Transverse colon (tissue), 3 donors: Measurements from ENCODE around the gene EIF4ENIF1.

Experiments used
- POLR2A ChIP-seq: fragments of 450-650 bp; IDR thresholded peaks from one replicate; pipeline ENCODE4 v1.6.1; 2016; ENCODE audit warnings: antibody characterized with exemption, mild to moderate bottlenecking, moderate library complexity
- TF ChIP-seq, protein P1 (sequence below), 5 experiments: fragments of 200-600 bp in 3 of 5; fragments of 450-650 bp in 2 of 5; sonication (generic) in 3 of 5; IDR thresholded peaks; 1 replicate in 2 of 5; 2 replicates in 3 of 5; pipeline ENCODE4 v1.5.1; 2016 to 2017; ENCODE audit warnings: antibody characterized with exemption in 5 of 5, inconsistent platforms in 3 of 5, mild to moderate bottlenecking in 2 of 5, moderate library complexity in 1 of 5

DNA sequence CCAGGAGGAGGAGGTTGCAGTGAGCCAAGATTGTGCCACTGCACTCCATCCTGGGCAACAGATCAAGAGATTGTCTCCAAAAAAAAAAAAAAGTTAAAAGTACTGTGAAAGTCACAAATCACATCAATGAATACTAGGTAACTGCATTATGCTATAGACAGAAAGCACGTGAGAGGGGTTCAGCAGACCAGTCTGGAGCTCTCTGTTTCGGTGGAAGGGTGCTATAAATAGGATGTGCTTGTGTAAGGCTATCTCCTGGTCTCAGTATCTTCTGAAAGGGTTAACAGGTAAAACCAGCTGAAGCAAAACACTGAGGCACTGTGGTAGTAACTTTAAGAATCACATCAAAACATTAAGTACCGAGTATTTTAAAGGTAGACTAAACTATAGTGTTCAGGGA lies 43.4 kb downstream of the EIF4ENIF1 start:
- TF ChIP-seq, protein P1, sequence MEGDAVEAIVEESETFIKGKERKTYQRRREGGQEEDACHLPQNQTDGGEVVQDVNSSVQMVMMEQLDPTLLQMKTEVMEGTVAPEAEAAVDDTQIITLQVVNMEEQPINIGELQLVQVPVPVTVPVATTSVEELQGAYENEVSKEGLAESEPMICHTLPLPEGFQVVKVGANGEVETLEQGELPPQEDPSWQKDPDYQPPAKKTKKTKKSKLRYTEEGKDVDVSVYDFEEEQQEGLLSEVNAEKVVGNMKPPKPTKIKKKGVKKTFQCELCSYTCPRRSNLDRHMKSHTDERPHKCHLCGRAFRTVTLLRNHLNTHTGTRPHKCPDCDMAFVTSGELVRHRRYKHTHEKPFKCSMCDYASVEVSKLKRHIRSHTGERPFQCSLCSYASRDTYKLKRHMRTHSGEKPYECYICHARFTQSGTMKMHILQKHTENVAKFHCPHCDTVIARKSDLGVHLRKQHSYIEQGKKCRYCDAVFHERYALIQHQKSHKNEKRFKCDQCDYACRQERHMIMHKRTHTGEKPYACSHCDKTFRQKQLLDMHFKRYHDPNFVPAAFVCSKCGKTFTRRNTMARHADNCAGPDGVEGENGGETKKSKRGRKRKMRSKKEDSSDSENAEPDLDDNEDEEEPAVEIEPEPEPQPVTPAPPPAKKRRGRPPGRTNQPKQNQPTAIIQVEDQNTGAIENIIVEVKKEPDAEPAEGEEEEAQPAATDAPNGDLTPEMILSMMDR (IDR thresholded peaks at IDR 0.05), result no peak
- TF ChIP-seq POLR2A, result no peak
